ENCODE results near the gene HDAC9.

DNA sequence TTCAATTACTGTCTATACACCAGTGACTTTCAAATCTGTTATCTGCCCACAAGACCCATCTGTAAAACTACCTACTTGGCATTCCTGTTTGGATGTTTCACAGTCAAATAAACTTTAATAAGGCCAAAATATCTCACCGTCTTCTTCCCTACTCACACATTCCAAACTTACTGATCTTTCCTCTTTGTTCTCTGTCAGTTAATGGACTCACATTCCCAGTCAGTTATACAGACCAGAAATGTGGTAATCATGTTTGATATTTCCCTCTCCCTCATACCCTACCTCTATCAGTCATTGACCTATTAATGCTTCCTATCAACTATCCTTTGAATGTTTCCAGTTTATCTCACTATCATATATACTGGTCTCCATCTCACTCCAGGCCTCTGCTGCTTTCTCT is 28.5 kb upstream of the HDAC9 start:
- no peak for TF ChIP-seq CTCF (IDR thresholded peaks at IDR 0.05)
- TF ChIP-seq POLR2A (IDR thresholded peaks at IDR 0.05): no peak
